ENCODE results near the gene MEP1A.

- TF ChIP-seq CTCF (IDR thresholded peaks at IDR 0.05) (no peak), POLR2A (IDR thresholded peaks at IDR 0.05) (no peak)
Observed at GRCh38 chr6:46755865-46756264, 37.3 kb upstream of the MEP1A start.
